Fibroblast of lung (primary cell): ENCODE data around the gene RHOH.

Experiments
- CTCF ChIP-seq, 2 donors: IDR thresholded peaks in 1 of 2; conservative IDR thresholded peaks in 1 of 2; 1 replicate in 1 of 2; 2 replicates in 1 of 2; pipeline ENCODE4 v1.5.1; 2011 to 2012; ENCODE audit warnings: low read length in 2 of 2, control low read depth in 1 of 2, inconsistent platforms in 1 of 2, low read depth in 1 of 2, mild to moderate bottlenecking in 1 of 2
- EZH2 ChIP-seq: IDR thresholded peaks from 2 replicates; pipeline ENCODE4 v1.5.1; 2012; ENCODE audit warnings: low read length, control low read depth, mild to moderate bottlenecking; ENCODE audit errors: missing control alignments

GRCh38 chr4:40232610-40233009, 35.8 kb downstream of the RHOH start:
- TF ChIP-seq CTCF (conservative IDR thresholded peaks at IDR 0.05 in 1 of 2, IDR thresholded peaks at IDR 0.05 in 1 of 2; ENCODE audit: low read depth in 1 of 2, low read length in 2 of 2) (no peak), EZH2 (no peak)
